Hippocampal formation (tissue), 2 donors: Measurements from ENCODE around the gene KRTAP19-2.
"Not testable (repeated sequence)": the region's sequence is repeated elsewhere in the genome, so short reads cannot be mapped to it uniquely, and the experiment has no call there.

Source experiments
- DNase-seq, 2 donors: peaks; one replicate each; lab custom pipeline; 2025; lab: John Stamatoyannopoulos, UW

Gene KRTAP19-2, protein sequence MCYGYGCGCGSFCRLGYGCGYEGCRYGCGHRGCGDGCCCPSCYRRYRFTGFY

DNA sequence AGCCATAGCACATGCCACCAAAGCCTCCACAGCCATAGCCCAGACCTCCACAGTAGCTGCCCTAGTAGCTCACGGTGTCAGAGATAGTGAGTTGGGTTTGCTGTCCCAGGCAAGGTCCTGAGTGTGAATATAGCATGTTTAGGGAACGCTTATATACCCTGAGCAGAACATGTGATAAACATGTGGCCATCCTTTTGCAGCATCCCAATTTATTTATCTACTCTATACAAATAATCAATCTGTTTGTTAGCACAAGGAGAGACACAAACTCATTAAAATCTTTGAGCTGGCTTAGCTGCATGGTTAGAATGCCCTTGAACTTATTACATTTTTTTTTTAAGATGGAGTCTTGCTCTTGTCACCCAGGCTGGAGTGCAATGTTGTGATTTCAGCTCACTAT, at the start of gene KRTAP19-2:
Gene KRTAP19-2, minus strand, starts transcription at position 101 of the 400 bp plus-strand sequence. Its CDS starts 88 bp downstream, at position 13.
- no peak for DNase-seq

DNA sequence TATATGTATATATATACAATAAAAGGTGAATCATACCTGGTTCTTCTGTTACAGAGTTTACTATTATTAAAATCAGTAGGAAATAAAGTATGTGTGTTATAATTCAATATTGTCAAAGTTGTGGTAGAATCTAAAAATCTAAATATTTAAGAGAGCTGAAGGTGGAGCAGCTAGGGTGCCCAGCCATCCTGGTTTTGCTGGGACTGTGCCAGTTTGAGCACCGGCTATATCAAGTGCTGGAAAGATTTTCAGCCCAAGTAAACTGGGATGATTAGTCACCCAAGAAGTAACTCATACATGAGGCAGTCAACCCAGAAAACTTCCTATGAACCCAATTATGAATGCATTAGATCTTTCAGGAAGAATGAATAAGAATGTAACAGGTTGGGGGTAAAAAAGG, 31.6 kb upstream of the KRTAP19-2 start:
- no peak for DNase-seq

DNA sequence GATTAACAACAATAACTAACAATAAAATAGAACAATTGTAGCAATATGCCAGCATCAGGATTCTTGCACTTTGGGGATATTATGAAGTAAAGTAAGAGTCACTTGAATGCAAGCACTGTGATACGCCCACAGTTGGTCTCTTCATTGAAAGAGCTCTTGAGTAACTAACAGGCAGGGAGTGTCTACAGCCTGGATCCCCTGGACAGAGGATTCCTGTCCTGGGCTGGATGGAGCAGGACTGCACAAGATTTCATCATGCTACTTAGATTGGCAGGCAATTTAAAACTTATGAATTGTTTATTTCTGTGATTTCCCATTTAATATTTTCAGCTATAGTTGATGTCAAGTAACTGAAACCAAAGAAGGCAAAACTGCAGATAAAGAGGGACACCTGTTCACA, 28.4 kb upstream of the KRTAP19-2 start:
- DNase-seq = no peak

DNA sequence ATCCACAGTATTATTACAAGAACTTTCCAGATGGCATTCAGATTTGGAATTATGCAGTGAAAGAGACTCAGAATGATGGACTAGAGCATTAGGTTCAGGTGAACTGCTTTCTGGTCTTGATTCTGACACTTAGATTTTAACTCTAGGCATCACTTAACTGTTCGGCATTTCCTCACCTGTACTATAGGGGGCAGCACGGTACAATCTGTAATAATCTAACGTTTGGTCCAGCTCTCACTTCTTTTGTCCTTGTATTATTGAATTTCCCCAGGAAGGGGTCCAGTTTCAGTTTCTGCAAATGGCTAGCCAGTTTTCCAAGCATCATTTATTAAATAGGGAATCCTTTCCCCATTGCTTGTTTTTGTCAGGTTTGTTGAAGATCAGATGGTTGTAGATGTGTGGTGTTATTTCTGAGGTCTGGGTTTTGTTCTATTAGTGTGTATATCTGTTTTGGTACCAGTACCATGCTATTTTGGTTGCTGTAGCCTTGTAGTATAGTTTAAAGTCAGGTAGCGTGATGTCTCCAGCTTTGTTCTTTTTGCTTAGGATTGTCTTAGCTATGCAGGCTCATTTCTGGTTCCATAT, 18.5 kb upstream of the KRTAP19-2 start:
- DNase-seq = not testable (repeated sequence)

GRCh38 chr21:30502041-30502440, 14.8 kb upstream of the KRTAP19-2 start, which contains the start of gene KRTAP19-5:
TSS of gene KRTAP19-5 (minus strand) at chr21:30502141. CDS start at chr21:30502090, 51 bp downstream.
- DNase-seq = no peak

DNA sequence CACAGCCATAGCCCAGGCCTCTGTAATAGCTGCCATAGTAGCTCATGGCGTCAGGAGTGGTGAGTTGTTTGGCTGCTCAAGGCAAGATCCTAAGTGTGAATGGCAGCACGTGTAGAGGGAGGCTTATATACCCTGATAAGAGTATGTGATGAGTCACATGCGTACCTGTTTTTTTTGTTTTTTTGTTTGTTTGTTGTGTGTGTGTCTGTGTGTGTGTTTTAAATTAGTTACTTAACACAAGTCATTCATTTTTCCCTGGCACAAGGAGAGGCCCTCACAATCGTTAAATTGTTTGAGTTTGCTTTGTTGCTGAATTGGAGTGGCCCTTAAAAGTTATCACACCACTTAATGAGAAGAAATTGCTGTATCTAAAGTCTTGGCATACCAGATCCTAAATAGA, 9.8 kb upstream of the KRTAP19-2 start, which contains the start of gene KRTAP19-4:
Gene KRTAP19-4, minus strand, starts transcription at position 101 of the 400 bp plus-strand sequence. Its CDS starts 55 bp downstream, at position 46.
- no peak for DNase-seq

DNA sequence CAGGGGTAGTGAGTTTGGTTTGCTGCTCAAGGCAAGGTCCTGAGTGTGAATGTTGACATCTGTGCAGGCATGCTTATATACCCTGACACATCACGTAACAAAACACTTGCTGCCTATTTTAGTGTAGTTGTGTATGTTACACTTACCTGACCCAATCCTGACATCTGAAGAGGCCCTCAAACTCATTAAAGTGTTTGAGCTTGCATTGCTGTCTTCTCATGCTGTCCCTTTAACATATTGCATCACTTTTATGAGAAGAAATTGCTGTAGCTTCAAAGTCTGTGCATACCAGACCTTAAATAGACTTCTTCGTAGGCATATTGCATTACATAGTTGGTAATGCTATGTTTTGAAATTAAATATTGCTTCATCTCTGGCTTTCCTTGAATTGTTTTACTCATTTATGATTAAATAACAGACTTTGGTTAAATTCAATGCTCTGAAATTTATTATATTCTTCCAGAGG, 4.8 kb upstream of the KRTAP19-2 start, which contains the start of gene KRTAP19-3:
Gene KRTAP19-3, minus strand, starts transcription at position 51 of the 466 bp plus-strand sequence. CDS start 56 bp downstream, outside the sequence.
- no peak for DNase-seq

DNA sequence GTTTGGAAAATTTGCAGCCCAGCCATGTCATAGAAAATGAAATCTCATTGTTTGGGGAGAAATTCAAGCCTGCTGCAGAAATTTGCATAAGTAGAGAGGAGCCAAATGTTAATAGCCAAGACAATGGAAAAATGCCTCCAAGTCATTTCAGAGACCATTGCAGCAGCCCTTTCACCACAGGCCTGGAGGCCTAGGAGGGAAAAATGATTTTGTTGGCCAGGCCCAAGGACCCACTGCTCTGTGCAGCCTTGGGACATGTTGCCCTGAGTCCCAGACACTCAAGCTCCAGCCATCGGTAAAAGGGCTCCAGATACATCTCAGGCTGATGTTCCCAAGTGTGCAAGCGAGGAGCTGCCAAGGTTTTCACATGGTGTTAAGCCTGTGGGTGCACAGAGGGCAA, 1.1 kb downstream of the KRTAP19-2 start:
- DNase-seq = no peak

DNA sequence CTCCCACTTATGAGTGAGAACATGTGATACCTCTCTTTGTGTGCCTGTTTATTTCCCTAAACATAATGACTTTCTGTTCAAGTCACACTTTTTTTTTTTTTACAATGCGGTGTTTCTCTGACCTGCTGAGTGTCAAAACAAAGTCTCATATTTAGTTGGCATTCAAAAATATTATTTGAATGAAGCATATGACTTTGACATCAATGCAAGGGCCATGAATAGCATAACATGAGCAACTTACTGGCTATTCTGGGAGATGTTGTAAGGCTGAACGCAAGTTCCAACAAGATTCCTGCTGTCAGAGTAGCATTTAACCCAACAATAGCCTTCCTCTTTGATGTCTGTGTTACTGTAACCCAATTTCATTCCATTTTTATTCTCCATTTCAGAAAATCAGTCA, 5.1 kb downstream of the KRTAP19-2 start:
- DNase-seq = no peak

DNA sequence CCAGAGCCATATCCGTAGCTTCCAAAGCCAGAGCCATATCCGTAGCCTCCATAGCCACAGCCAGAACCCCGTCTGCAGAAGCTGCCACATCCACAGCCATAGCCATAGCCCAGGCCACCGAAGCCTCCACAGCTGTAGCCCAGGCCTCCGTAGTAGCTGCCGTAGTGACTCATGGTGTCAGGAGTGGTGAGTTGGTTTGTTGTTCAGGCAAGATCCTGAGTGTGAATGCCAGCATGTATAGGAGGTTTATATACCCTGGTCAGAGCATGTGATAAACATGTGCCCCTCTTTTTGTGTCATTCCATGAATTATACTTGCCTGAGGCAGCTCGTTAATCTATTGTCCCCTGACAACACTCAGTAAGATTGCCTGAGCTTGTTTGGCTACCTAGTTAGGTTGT, 7.1 kb downstream of the KRTAP19-2 start, which contains the start of gene KRTAP19-1:
Gene KRTAP19-1, minus strand, starts transcription at position 223 of the 400 bp plus-strand sequence. Its CDS starts 50 bp downstream, at position 173.
- DNase-seq = no peak

GRCh38 chr21:30479259-30479658, 8.0 kb downstream of the KRTAP19-2 start:
- no peak for DNase-seq

DNA sequence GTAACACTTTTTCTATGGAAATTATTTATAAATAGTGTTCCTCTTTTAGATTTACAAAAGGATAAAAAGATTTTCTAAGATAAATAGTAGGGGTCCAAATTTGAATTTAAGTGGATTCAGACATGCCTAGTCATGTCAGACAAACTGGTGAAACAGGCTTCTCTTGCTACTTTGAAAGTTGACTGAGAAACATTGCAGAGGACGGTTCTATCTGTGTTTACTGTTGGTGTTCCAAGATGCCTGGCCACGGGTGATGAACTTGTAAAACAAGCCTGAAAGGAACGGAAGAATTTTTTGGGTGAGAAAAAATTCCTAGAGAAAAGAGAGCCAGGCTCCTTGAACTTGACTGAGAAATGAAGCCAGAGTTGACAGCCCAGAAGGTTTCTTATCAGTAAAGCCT, 9.2 kb downstream of the KRTAP19-2 start:
- no peak for DNase-seq

DNA sequence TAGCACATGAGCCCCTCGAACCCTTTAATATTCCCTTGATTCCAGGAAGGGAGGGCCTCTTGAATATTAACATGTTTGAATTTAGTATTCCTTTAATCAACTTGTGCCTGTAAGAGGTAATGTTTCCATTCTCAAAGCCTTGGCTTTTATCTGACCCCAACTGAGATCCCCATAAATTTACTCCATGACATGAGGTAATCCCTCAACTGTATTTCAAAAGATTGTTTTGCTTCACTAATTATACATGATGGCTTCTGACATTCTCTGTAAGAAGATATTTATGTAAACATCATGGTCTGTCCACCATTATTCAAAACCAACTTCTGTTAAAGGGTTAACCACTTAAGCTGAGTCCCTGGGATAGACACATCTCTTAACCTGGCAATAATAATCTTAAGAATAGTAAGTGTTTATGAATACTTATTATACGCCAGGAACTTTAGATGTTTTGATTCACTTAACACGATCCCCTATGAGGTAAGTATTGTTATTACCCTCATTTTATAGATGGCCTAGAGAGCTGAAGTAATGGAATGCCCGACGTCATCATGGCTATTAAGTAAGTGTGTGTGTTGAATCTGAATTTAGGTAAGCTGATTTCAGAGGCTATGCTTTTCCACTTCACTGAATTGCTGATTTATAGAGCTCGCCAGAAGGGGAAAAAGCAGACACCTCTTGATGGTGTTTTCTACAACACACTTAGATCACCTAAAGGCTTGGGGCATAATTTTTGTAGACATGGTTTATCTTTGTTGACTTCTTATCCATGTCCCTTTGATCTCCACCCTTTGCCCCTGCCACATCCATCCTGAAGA, 18.1 kb downstream of the KRTAP19-2 start:
- DNase-seq = no peak

DNA sequence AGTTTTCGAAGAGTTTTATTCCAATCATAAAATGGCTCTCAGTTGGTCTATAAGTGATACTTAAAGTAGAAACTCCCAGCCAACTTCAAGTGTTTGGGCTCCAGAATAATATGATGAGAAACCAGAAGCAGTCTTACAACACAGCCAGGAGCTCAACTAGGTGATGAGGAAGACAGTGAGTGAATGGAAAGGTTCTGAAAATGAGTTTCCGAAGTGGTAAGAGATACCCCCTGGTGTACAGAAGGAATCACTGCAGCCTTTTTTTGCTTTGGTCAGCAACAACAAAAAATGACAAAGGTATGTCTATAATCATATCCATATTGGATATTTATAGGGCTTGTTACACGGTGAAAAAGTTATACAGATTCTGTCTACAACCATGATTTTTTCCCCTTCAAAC, 23.5 kb downstream of the KRTAP19-2 start:
- no peak for DNase-seq

GRCh38 chr21:30448514-30448913, 38.7 kb downstream of the KRTAP19-2 start:
- DNase-seq = no peak

GRCh38 chr21:30447056-30447455, 40.2 kb downstream of the KRTAP19-2 start:
- DNase-seq = no peak

GRCh38 chr21:30444204-30444603, 43.0 kb downstream of the KRTAP19-2 start:
- no peak for DNase-seq

DNA sequence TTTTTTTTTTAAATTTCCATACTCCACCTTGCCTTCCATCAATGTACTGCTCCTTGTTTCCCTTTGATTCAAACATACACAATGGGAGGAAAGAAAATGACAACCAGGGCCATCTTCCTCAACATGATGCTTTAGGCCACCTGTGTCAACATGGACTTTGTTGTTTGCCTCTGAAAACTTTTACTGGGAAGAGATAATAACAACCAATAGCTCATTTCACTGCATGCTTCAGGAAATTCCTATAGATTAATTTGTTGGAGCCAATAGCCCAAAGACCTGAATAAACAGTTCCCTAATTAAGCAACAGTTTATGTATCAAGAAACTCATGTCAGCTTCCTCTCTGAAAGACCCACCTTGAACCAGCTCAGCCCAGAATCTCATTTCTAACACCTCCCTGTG, 44.0 kb downstream of the KRTAP19-2 start:
- DNase-seq = no peak

GRCh38 chr21:30439975-30440374, 47.3 kb downstream of the KRTAP19-2 start, which contains the start of gene KRTAP15-1:
TSS of gene KRTAP15-1 (plus strand) at chr21:30440275. CDS start at chr21:30440328, 53 bp downstream.
- no peak for DNase-seq
